Daoy (cell line): ENCODE measurements around the gene TRPT1. TPM values are rescaled to one million over a fixed set of nuclear protein-coding genes. Genes with fewer than 3 reads are reported as not detected.
"Not testable (repeated sequence)": the region's sequence is repeated elsewhere in the genome, so short reads cannot be mapped to it uniquely, and the experiment has no call there.

ENCODE experiments used
- DNase-seq: peaks from one replicate; pipeline ENCODE4 v3.0.0-alpha.2; 2015; ENCODE audit warnings: low read depth
- total RNA-seq: library from RNA; depleted of rRNA; stranded (reverse); fragments of >200 nt; shearing (Covaris generic); gene quantifications from 2 replicates; pipeline ENCODE4 v1.2.3, GENCODE V29; 2014

The TRPT1 gene
- total RNA-seq, 1 experiment from 2014 or later = 19.9 TPM

- no peak for DNase-seq
Measured at GRCh38 chr11:64258946-64259532, 33.1 kb upstream of the TRPT1 start.

GRCh38 chr11:64258356-64258755 is 32.4 kb upstream of the TRPT1 start:
- no peak for DNase-seq

GRCh38 chr11:64256300-64256699 is 30.3 kb upstream of the TRPT1 start:
- DNase-seq = no peak

GRCh38 chr11:64255135-64256128 is 29.4 kb upstream of the TRPT1 start:
- no peak for DNase-seq

GRCh38 chr11:64254326-64254725 is 28.3 kb upstream of the TRPT1 start:
- DNase-seq = no peak

- no peak for DNase-seq
Measured at GRCh38 chr11:64253481-64253880, 27.5 kb upstream of the TRPT1 start.

GRCh38 chr11:64253043-64253442 is 27.1 kb upstream of the TRPT1 start:
- no peak for DNase-seq

- peak; percentile 54 for DNase-seq
Measured at GRCh38 chr11:64252003-64252872, 26.3 kb upstream of the TRPT1 start.

- DNase-seq = no peak
Measured at GRCh38 chr11:64251753-64252002, 25.7 kb upstream of the TRPT1 start.

- DNase-seq = peak; percentile 53
Measured at GRCh38 chr11:64251016-64251752, 25.2 kb upstream of the TRPT1 start, which contains the start of gene PLCB3. TSS of gene PLCB3 (plus strand) at chr11:64251530. CDS start at chr11:64251650, 120 bp downstream.

GRCh38 chr11:64250415-64251015 is 24.5 kb upstream of the TRPT1 start:
- DNase-seq = no peak

GRCh38 chr11:64249563-64250414 is 23.8 kb upstream of the TRPT1 start:
- DNase-seq = no peak

GRCh38 chr11:64249038-64249437 is 23.1 kb upstream of the TRPT1 start:
- DNase-seq = no peak

GRCh38 chr11:64248578-64248977 is 22.6 kb upstream of the TRPT1 start:
- no peak for DNase-seq

GRCh38 chr11:64247729-64248531 is 21.9 kb upstream of the TRPT1 start:
- no peak for DNase-seq

- DNase-seq = peak; percentile 91
Measured at GRCh38 chr11:64246871-64247728, 21.1 kb upstream of the TRPT1 start, which contains the start of gene PPP1R14B. TSS of gene PPP1R14B (minus strand) at chr11:64246943. CDS start at chr11:64246673, 270 bp downstream.

GRCh38 chr11:64246621-64246870 is 20.6 kb upstream of the TRPT1 start:
- DNase-seq = not testable (repeated sequence)

- DNase-seq = peak; percentile 97
Measured at GRCh38 chr11:64245797-64246620, 20.0 kb upstream of the TRPT1 start.
